Mesendoderm (in vitro differentiated cells): ENCODE data around the gene REST.

Experiments
- DNase-seq: peaks from one replicate; pipeline ENCODE4 v3.0.0; 2013
- H2AK5ac ChIP-seq: 2 replicates; pipeline ENCODE4 v1.6.1; 2013; ENCODE audit warnings: low read length, inconsistent platforms
- H2BK120ac ChIP-seq: 2 replicates; pipeline ENCODE4 v1.6.1; 2013; ENCODE audit warnings: low read depth, mild to moderate bottlenecking, low read length, moderate library complexity, mixed read lengths
- H2BK15ac ChIP-seq: replicated peaks from 2 replicates; pipeline ENCODE4 v1.6.1; 2013; ENCODE audit warnings: low read depth, mild to moderate bottlenecking, moderate library complexity
- H2BK5ac ChIP-seq: 2 replicates; pipeline ENCODE4 v1.6.1; 2013; ENCODE audit warnings: low read length, inconsistent platforms
- H3K18ac ChIP-seq: 2 replicates; pipeline ENCODE4 v1.6.1; 2013; ENCODE audit warnings: mild to moderate bottlenecking, low read length, mixed read lengths
- H3K23ac ChIP-seq: one replicate; pipeline ENCODE4 v1.6.1; 2013; ENCODE audit warnings: low read length
- H3K27ac ChIP-seq: 2 replicates; pipeline ENCODE4 v1.5.1; 2013; ENCODE audit warnings: low read depth, mild to moderate bottlenecking, inconsistent platforms, low read length, moderate library complexity
- H3K27me3 ChIP-seq: 2 replicates; pipeline ENCODE4 v1.6.1; 2013; ENCODE audit warnings: low read length, control low read depth, mild to moderate bottlenecking, inconsistent platforms; ENCODE audit not compliant: insufficient read depth, poor library complexity
- H3K36me3 ChIP-seq: 2 replicates; pipeline ENCODE4 v1.6.1; 2013; ENCODE audit warnings: low read length, inconsistent platforms; ENCODE audit not compliant: control insufficient read depth, insufficient read depth
- H3K4ac ChIP-seq: one replicate; pipeline ENCODE4 v1.6.1; 2013; ENCODE audit warnings: low read depth, mild to moderate bottlenecking, low read length, moderate library complexity
- H3K4me1 ChIP-seq: 2 replicates; pipeline ENCODE4 v1.6.1; 2013; ENCODE audit warnings: low read depth, low read length, inconsistent platforms; ENCODE audit not compliant: control insufficient read depth
- H3K4me2 ChIP-seq: 2 replicates; pipeline ENCODE4 v1.6.1; 2013; ENCODE audit warnings: low read length
- H3K4me3 ChIP-seq: 2 replicates; pipeline ENCODE4 v1.5.1; 2013; ENCODE audit warnings: mild to moderate bottlenecking, low read length
- H3K56ac ChIP-seq: one replicate; pipeline ENCODE4 v1.6.1; 2013; ENCODE audit warnings: low read length
- H3K79me1 ChIP-seq: 2 replicates; pipeline ENCODE4 v1.6.1; 2013; ENCODE audit warnings: low read length, inconsistent platforms
- H3K79me2 ChIP-seq: 2 replicates; pipeline ENCODE4 v1.6.1; 2013; ENCODE audit warnings: mild to moderate bottlenecking, low read length; ENCODE audit not compliant: control insufficient read depth, insufficient read depth
- H3K9ac ChIP-seq: 2 replicates; pipeline ENCODE4 v1.6.1; 2013; ENCODE audit warnings: low read length, inconsistent platforms
- H4K5ac ChIP-seq: one replicate; pipeline ENCODE4 v1.6.1; 2013; ENCODE audit warnings: low read length
- H4K8ac ChIP-seq: one replicate; pipeline ENCODE4 v1.6.1; 2013; ENCODE audit warnings: low read depth, mild to moderate bottlenecking, control low read depth, low read length, moderate library complexity
- WGBS: extraction: QIAGEN DNeasy Blood & Tissue Kit; methylation state at CpG from one replicate; pipeline ENCODE4 v1.1.7; 2013; ENCODE audit warnings: low lambda C conversion rate, missing lambda C conversion rate; ENCODE audit not compliant: insufficient coverage; ENCODE audit errors: extremely low coverage; 5-methylcytosine and 5-hydroxymethylcytosine counted together

The REST gene

GRCh38 chr4:56976283-56976836, 68.7 kb downstream of the REST start:
- Histone ChIP-seq H3K56ac (peak overlapping the region; percentile 97), H3K18ac (no peak overlapping the region), H3K79me2 (peaks cover 46% of the 10 kb centered on the region), H3K27ac (no peak overlapping the region), H3K36me3 (peaks cover 7% of the 10 kb centered on the region), H3K27me3 (no peaks in the 10 kb centered on the region), H3K4ac (no peak overlapping the region), H4K5ac (no peak overlapping the region), H2BK5ac (no peak overlapping the region), H2BK120ac (no peak overlapping the region), H3K79me1 (peaks cover 12% of the 10 kb centered on the region), H3K9ac (peak overlapping the region; percentile 98), H3K4me3 (peak overlapping the region; percentile 96), H3K4me2 (peak overlapping the region; percentile 100), H4K8ac (no peak overlapping the region), H3K4me1 (peaks cover 2% of the 10 kb centered on the region), H2BK15ac (no peak overlapping the region), H3K23ac (no peak overlapping the region), H2AK5ac (no peak overlapping the region)
- WGBS, result no CpG with 5 or more reads among the region's 35 CpGs
- no peak for DNase-seq

GRCh38 chr4:56976837-56977320, 69.2 kb downstream of the REST start:
- no peak overlapping the region for H3K27ac ChIP-seq

GRCh38 chr4:56977321-56978012, 69.8 kb downstream of the REST start, which contains the start of gene NOA1:
TSS of gene NOA1 (minus strand) at chr4:56977606. CDS start at chr4:56977585, 21 bp downstream.
- no peak within 1 kb of the TSS for H3K18ac ChIP-seq
- no CpG with 5 or more reads among the region's 51 CpGs for WGBS
- H3K79me2 ChIP-seq, result peaks cover 54% of the 10 kb centered on the region
- H3K4ac ChIP-seq, result no peak within 1 kb of the TSS
- peak within 1 kb of the TSS; percentile 96 for H3K4me3 ChIP-seq
- H4K5ac ChIP-seq, result no peak within 1 kb of the TSS
- H3K4me2 ChIP-seq, result peak within 1 kb of the TSS; percentile 100
- H2BK120ac ChIP-seq, result no peak within 1 kb of the TSS
- H3K9ac ChIP-seq, result peak within 1 kb of the TSS; percentile 98
- no peak within 1 kb of the TSS for H3K23ac ChIP-seq
- no peak within 1 kb of the TSS for H4K8ac ChIP-seq
- peaks cover 10% of the 10 kb centered on the region for H3K79me1 ChIP-seq
- H2BK15ac ChIP-seq, result no peak within 1 kb of the TSS
- peaks cover 5% of the 10 kb centered on the region for H3K36me3 ChIP-seq
- H2AK5ac ChIP-seq, result no peak within 1 kb of the TSS
- no peak within 1 kb of the TSS for H2BK5ac ChIP-seq
- peaks cover 2% of the 10 kb centered on the region for H3K4me1 ChIP-seq
- peak within 1 kb of the TSS; percentile 97 for H3K56ac ChIP-seq
- peak; percentile 100 for DNase-seq
- peak within 1 kb of the TSS; percentile 47 for H3K27ac ChIP-seq
- no peaks in the 10 kb centered on the region for H3K27me3 ChIP-seq

More at GRCh38 chr4:56976837-56977320, 69.2 kb downstream of the REST start:
- Histone ChIP-seq H2BK15ac (no peak overlapping the region), H3K56ac (peak overlapping the region; percentile 97), H3K79me2 (peaks cover 49% of the 10 kb centered on the region), H2AK5ac (no peak overlapping the region), H3K9ac (peak overlapping the region; percentile 98), H3K27me3 (no peaks in the 10 kb centered on the region), H3K4me3 (peak overlapping the region; percentile 96), H3K4me2 (peak overlapping the region; percentile 100), H3K4me1 (peaks cover 2% of the 10 kb centered on the region), H3K36me3 (peaks cover 7% of the 10 kb centered on the region), H2BK5ac (no peak overlapping the region), H3K18ac (no peak overlapping the region), H3K4ac (no peak overlapping the region), H4K5ac (no peak overlapping the region), H3K79me1 (peaks cover 12% of the 10 kb centered on the region), H3K23ac (no peak overlapping the region), H4K8ac (no peak overlapping the region), H2BK120ac (no peak overlapping the region)
- DNase-seq, result peak; percentile 72
- no CpG with 5 or more reads among the region's 46 CpGs for WGBS

DNA sequence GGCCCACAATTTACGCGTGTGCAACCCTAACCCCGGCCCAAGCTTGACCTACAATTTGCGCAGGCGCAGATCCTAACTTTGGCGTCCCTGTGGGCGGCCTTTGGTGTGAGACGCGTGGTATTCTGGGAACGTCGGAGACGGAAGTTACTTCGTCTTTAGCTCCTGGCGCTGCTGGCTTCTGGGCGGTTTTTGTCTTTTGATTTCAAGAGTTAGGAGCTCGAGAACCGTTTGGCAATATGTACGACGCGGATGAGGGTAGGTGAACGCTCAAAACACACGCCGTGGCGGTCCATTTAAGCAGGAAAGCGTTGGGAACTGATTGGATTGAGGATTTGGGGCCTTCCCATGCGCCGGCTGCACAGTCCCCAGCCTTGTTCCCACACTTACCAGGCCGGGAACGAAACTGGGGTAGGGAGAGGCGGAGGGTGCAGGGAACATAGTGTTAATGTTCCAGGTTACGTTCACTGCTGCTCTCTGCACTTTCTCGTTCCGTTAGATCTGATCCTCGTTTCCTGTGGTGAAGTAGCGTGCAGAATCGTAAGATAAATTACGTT, 71.1 kb downstream of the REST start, which contains the start of gene POLR2B:
Gene POLR2B (plus strand): TSS at position 147 of the 554 bp plus-strand sequence. CDS start 90 bp downstream, at position 237.
- Histone ChIP-seq H3K18ac (no peak within 1 kb of the TSS), H2BK5ac (peak within 1 kb of the TSS; percentile 72), H3K4ac (no peak within 1 kb of the TSS), H4K8ac (no peak within 1 kb of the TSS), H4K5ac (no peak within 1 kb of the TSS), H2AK5ac (peak within 1 kb of the TSS; percentile 62), H3K4me3 (peak within 1 kb of the TSS; percentile 100), H3K36me3 (no peaks in the 10 kb centered on the region), H3K56ac (peak within 1 kb of the TSS; percentile 100), H2BK15ac (no peak within 1 kb of the TSS), H3K79me2 (peaks cover 64% of the 10 kb centered on the region), H3K23ac (peak within 1 kb of the TSS; percentile 73), H3K27me3 (no peaks in the 10 kb centered on the region), H3K9ac (peak within 1 kb of the TSS; percentile 100), H3K4me1 (peaks cover 2% of the 10 kb centered on the region), H2BK120ac (no peak within 1 kb of the TSS), H3K4me2 (peak within 1 kb of the TSS; percentile 94), H3K79me1 (peaks cover 10% of the 10 kb centered on the region), H3K27ac (peak within 1 kb of the TSS; percentile 47)
- WGBS, result no CpG with 5 or more reads among the region's 37 CpGs
- peak; percentile 99 for DNase-seq

DNA sequence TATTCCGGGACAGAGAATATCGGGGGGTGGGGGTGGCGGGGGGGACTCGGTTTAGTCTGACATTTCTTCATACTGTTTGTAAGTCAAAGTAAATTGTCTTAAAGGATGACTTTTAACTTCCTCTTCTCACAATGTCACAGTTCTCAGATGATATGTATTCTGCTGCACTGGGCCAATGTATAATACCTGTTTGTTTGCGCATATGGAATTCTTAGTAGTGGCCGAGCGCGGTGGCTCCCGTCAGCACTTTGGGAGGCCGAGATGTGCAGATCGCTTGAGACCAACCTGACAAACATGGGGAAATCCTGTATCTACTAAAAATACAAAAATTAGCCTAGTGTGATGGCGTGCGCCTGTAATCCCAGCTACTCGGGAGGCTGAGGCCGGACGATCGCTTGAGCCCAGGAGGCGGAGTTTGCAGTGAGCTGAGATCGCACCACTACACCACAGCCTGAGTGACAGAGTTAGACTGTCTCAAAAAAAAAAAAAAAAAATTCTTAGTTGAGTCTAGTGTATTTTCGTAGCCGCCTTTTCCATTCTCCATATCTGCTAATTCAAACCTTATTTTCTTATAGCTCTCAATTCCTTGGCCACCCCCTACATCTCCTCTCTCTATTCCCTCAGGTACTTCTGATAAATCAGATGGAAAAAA, 71.8 kb downstream of the REST start:
- no CpG with 5 or more reads among the region's 21 CpGs for WGBS

More for the DNA sequence above, 71.8 kb downstream of the REST start:
- Histone ChIP-seq H3K23ac (no peak overlapping the region), H2BK5ac (no peak overlapping the region), H2BK15ac (no peak overlapping the region), H3K36me3 (no peaks in the 10 kb centered on the region), H3K79me1 (peaks cover 10% of the 10 kb centered on the region), H3K9ac (peak overlapping the region; percentile 100), H3K27me3 (no peaks in the 10 kb centered on the region), H3K56ac (peak overlapping the region; percentile 100), H3K4me2 (peak overlapping the region; percentile 94), H4K5ac (no peak overlapping the region), H3K27ac (no peak overlapping the region), H2BK120ac (no peak overlapping the region), H3K4ac (no peak overlapping the region), H4K8ac (no peak overlapping the region), H3K4me3 (peak overlapping the region; percentile 100), H3K18ac (no peak overlapping the region), H3K79me2 (peaks cover 66% of the 10 kb centered on the region), H3K4me1 (peaks cover 2% of the 10 kb centered on the region), H2AK5ac (no peak overlapping the region)
- peak; percentile 45 for DNase-seq
